IMR-90 (cell line): ENCODE data around the gene BIRC5. TPM values are rescaled to one million over a fixed set of nuclear protein-coding genes. Genes with fewer than 3 reads are reported as not detected.

ENCODE experiments used
- ATAC-seq: fragments of 200-7000 bp; cut with Tn5 transposase; 2 replicates; pipeline ENCODE4 v1.9.1; 2020; ENCODE audit warnings: low read depth, mild to moderate bottlenecking, moderate library complexity
- BruUV-seq: library from RNA; stranded (reverse); fragments of 400-500 nt; replicated peaks from 2 replicates; lab custom pipeline; 2021; lab: Mats Ljungman, UMichigan
- CTCF ChIA-PET: fragments of 300-600 bp; formaldehyde crosslinking; extraction: SDS; loops from one replicate; lab custom pipeline; 2021; ENCODE audit warnings: antibody characterized with exemption; lab: Yijun Ruan, JAX
- POLR2A ChIA-PET: fragments of 300-600 bp; sonication (Branson Sonifier 250); formaldehyde crosslinking; loops from one replicate; lab custom pipeline; 2022; ENCODE audit warnings: antibody characterized with exemption; ENCODE audit not compliant: unreplicated experiment; lab: Charles Lee
- DNase-seq: peaks from one replicate; pipeline ENCODE4 v3.0.0; 2013
- H2AFZ ChIP-seq: replicated peaks from 2 replicates; pipeline ENCODE3; 2013; ENCODE audit warnings: low read length, mild to moderate bottlenecking; ENCODE audit not compliant: poor library complexity
- H2AK5ac ChIP-seq: 2 replicates; pipeline ENCODE4 v1.6.1; 2013; ENCODE audit warnings: low read depth, low read length, inconsistent platforms
- H2AK9ac ChIP-seq: replicated peaks from 2 replicates; pipeline ENCODE3; 2013; ENCODE audit warnings: mild to moderate bottlenecking, low read depth, low read length, moderate library complexity; ENCODE audit not compliant: poor library complexity
- H2BK120ac ChIP-seq: 2 replicates; pipeline ENCODE4 v1.6.1; 2013; ENCODE audit warnings: low read depth, low read length, inconsistent platforms
- H2BK15ac ChIP-seq: 3 replicates; pipeline ENCODE4 v1.6.1; 2013; ENCODE audit warnings: low read depth, low read length, inconsistent platforms
- H2BK20ac ChIP-seq: 2 replicates; pipeline ENCODE4 v1.6.1; 2013; ENCODE audit warnings: low read depth, mild to moderate bottlenecking, inconsistent platforms, low read length, moderate library complexity
- H2BK5ac ChIP-seq: 2 replicates; pipeline ENCODE4 v1.6.1; 2013; ENCODE audit warnings: mild to moderate bottlenecking, low read depth, low read length, inconsistent platforms; ENCODE audit not compliant: poor library complexity, severe bottlenecking
- H3K14ac ChIP-seq: replicated peaks from 2 replicates; pipeline ENCODE4 v1.6.1; 2013; ENCODE audit warnings: low read depth, low read length, inconsistent platforms
- H3K18ac ChIP-seq: 2 replicates; pipeline ENCODE4 v1.6.1; 2013; ENCODE audit warnings: low read depth, low read length, control low read depth
- H3K23ac ChIP-seq: 2 replicates; pipeline ENCODE4 v1.6.1; 2013; ENCODE audit warnings: low read depth, low read length, inconsistent platforms
- H3K27ac ChIP-seq: 2 replicates; pipeline ENCODE4 v1.5.1; 2013; ENCODE audit warnings: mild to moderate bottlenecking, control low read depth, low read length; ENCODE audit not compliant: insufficient read depth
- H3K27me3 ChIP-seq: 2 replicates; pipeline ENCODE4 v1.6.1; 2013; ENCODE audit warnings: low read length; ENCODE audit not compliant: control insufficient read depth, insufficient read depth
- H3K36me3 ChIP-seq: 2 replicates; pipeline ENCODE4 v1.6.1; 2013; ENCODE audit warnings: low read length, mixed read lengths; ENCODE audit not compliant: control insufficient read depth, insufficient read depth
- H3K4ac ChIP-seq: 2 replicates; pipeline ENCODE4 v1.6.1; 2013; ENCODE audit warnings: low read depth, low read length, inconsistent platforms
- H3K4me1 ChIP-seq: 2 replicates; pipeline ENCODE4 v1.6.1; 2013; ENCODE audit warnings: low read length, mixed read lengths; ENCODE audit not compliant: control insufficient read depth, insufficient read depth
- H3K4me2 ChIP-seq: 2 replicates; pipeline ENCODE4 v1.6.1; 2013; ENCODE audit warnings: low read depth, mild to moderate bottlenecking, control low read depth, low read length, moderate library complexity
- H3K4me3 ChIP-seq: 2 replicates; pipeline ENCODE4 v1.5.1; 2013; ENCODE audit warnings: low read depth, mild to moderate bottlenecking, control low read depth, low read length, moderate library complexity; ENCODE audit not compliant: insufficient read depth
- H3K56ac ChIP-seq: 2 replicates; pipeline ENCODE4 v1.6.1; 2013; ENCODE audit warnings: low read length, inconsistent platforms; ENCODE audit not compliant: insufficient read depth; ENCODE audit errors: extremely low read depth
- H3K79me1 ChIP-seq, 2 experiments: 2 replicates each; pipeline ENCODE4 v1.6.1; 2013; ENCODE audit warnings: low read length in 2 of 2, inconsistent platforms in 1 of 2, low read depth in 1 of 2
- H3K9ac ChIP-seq: 2 replicates; pipeline ENCODE4 v1.6.1; 2013; ENCODE audit warnings: low read depth, low read length, control low read depth
- H3K9me1 ChIP-seq: 2 replicates; pipeline ENCODE4 v1.6.1; 2013; ENCODE audit warnings: low read length, inconsistent platforms; ENCODE audit not compliant: insufficient read depth
- H3K9me3 ChIP-seq: 2 replicates; pipeline ENCODE4 v1.6.1; 2013; ENCODE audit warnings: low read length; ENCODE audit not compliant: control insufficient read depth, insufficient read depth
- H4K20me1 ChIP-seq: 2 replicates; pipeline ENCODE4 v1.6.1; 2013; ENCODE audit warnings: low read length, inconsistent platforms; ENCODE audit not compliant: insufficient read depth
- H4K5ac ChIP-seq: 2 replicates; pipeline ENCODE4 v1.6.1; 2013; ENCODE audit warnings: mild to moderate bottlenecking, low read depth, low read length, control low read depth
- H4K8ac ChIP-seq, 2 experiments: 2 replicates each; pipeline ENCODE4 v1.6.1; 2013; ENCODE audit warnings: low read depth in 2 of 2, low read length in 2 of 2, control low read depth in 1 of 2, inconsistent platforms in 1 of 2
- H4K91ac ChIP-seq: 2 replicates; pipeline ENCODE4 v1.6.1; 2013; ENCODE audit warnings: low read depth, low read length, inconsistent platforms; ENCODE audit not compliant: insufficient read depth
- BHLHE40 ChIP-seq: fragments of 150-350 bp; IDR thresholded peaks from 2 replicates; pipeline ENCODE4 v1.6.1; 2016; ENCODE audit warnings: mild to moderate bottlenecking, low read depth, low read length
- CEBPB ChIP-seq: IDR thresholded peaks from 2 replicates; pipeline ENCODE4 v1.6.1; 2012; ENCODE audit warnings: low read depth, low read length, improper control_type of control experiment
- CHD1 ChIP-seq: IDR thresholded peaks from 2 replicates; pipeline ENCODE4 v1.6.1; 2012; ENCODE audit warnings: low read depth, low read length, improper control_type of control experiment
- FOS ChIP-seq: fragments of 150-350 bp; IDR thresholded peaks from 2 replicates; pipeline ENCODE4 v1.6.1; 2016; ENCODE audit warnings: low read depth, low read length
- MAFK ChIP-seq: IDR thresholded peaks from 2 replicates; pipeline ENCODE4 v1.6.1; 2012; ENCODE audit warnings: low read depth, low read length, improper control_type of control experiment
- MXI1 ChIP-seq: IDR thresholded peaks from 2 replicates; pipeline ENCODE4 v1.6.1; 2012; ENCODE audit warnings: low read depth, mild to moderate bottlenecking, low read length, moderate library complexity, borderline replicate concordance
- NFE2L2 ChIP-seq: fragments of 150-350 bp; IDR thresholded peaks from 2 replicates; pipeline ENCODE4 v1.6.1; 2016; ENCODE audit warnings: low read depth, mild to moderate bottlenecking, low read length
- POLR2A ChIP-seq: IDR thresholded peaks from 2 replicates; pipeline ENCODE4 v1.6.1; 2012; ENCODE audit warnings: mild to moderate bottlenecking, low read depth, low read length
- RAD21 ChIP-seq: IDR thresholded peaks from 2 replicates; pipeline ENCODE4 v1.6.1; 2012; ENCODE audit warnings: low read length, improper control_type of control experiment
- RCOR1 ChIP-seq: IDR thresholded peaks from 2 replicates; pipeline ENCODE4 v1.6.1; 2012; ENCODE audit warnings: mild to moderate bottlenecking, low read length, improper control_type of control experiment; ENCODE audit not compliant: insufficient replicate concordance
- RFX5 ChIP-seq: IDR thresholded peaks from 2 replicates; pipeline ENCODE4 v1.8.0; 2012; ENCODE audit warnings: low read depth, mild to moderate bottlenecking, low read length, moderate library complexity
- SMC3 ChIP-seq: fragments of 150-350 bp; IDR thresholded peaks from 2 replicates; pipeline ENCODE4 v1.6.1; 2016; ENCODE audit warnings: low read depth, mild to moderate bottlenecking, antibody characterized with exemption, low read length, moderate library complexity
- WGBS, 2 experiments: methylation state at CpG; one replicate each; pipeline versions ENCODE4 v1.1.5 to v1.1.7; 2013; ENCODE audit warnings: missing lambda C conversion rate in 2 of 2; ENCODE audit not compliant: insufficient read length in 1 of 2; ENCODE audit errors: extremely low coverage in 2 of 2; 5-methylcytosine and 5-hydroxymethylcytosine counted together
- dilution Hi-C: fragments of 300-500 bp; cut with HindIII; formaldehyde crosslinking; loops from one replicate; pipeline ENCODE4 v1.14.3; 2018; ENCODE audit warnings: low sequenced_read_pairs; ENCODE audit not compliant: unreplicated experiment
- in situ Hi-C: fragments of 300-500 bp; cut with MboI; formaldehyde crosslinking; loops from 3 replicates; pipeline ENCODE4 v1.14.3; 2019; ENCODE audit warnings: low sequenced_read_pairs, inconsistent platforms, mixed read lengths
- intact Hi-C: fragments of 100-400 bp; cut with micrococcal nuclease; formaldehyde crosslinking; loops from 2 replicates; pipeline ENCODE4 v1.10.0; 2022
- polyA plus RNA-seq, 3 experiments: library from polyadenylated mRNA; depleted of rRNA; stranded (reverse); fragments of >200 nt; gene quantifications; 2 replicates each; pipeline ENCODE4 v1.2.3, GENCODE V29; 2012; ENCODE audit warnings: low replicate concordance in 1 of 3
- total RNA-seq: library from RNA; depleted of rRNA; stranded (reverse); fragments of >200 nt; gene quantifications from 2 replicates; pipeline ENCODE4 v1.2.3, GENCODE V29; 2012
- TF ChIP-seq, protein P1 (sequence below): fragments of 150-350 bp; IDR thresholded peaks from 2 replicates; pipeline ENCODE4 v1.6.1; 2016; ENCODE audit warnings: low read depth, mild to moderate bottlenecking, low read length, moderate library complexity, borderline replicate concordance

Gene BIRC5
- total and polyA plus RNA-seq, 2 of the 4 experiments (the other 2 are of a cell fraction): 16.6 to 52.7 TPM

DNA sequence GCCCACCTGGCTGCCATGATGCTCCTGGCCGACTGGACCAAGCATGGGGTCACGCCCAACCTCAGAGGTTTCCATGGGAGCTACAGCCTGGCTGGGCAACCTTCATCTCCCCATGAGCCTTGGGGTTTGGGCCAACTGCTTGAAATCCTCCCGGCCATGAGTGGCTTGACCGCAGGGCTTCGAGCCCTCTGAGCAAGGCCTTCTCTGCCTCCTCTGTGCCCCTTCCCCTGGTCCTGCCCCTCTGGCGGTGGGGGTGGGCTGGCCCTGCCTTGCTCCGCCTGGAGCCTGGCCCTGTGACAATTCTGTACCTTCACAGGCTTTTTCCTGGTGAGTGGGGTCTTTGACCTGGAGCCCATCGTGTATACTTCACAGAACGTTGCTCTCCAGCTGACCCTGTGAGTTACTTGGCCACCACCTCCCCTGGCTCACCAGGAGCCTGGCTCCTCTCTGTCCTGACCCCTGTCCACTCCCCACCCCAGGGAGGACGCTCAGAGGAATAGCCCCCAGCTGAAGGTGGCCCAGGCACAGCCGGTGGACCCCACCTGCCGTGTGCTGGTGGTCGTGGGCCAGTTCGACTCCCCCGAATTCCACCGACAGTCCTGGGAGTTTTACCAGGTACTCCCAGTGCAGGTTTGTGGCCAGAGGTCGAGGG, 8.8 kb upstream of the BIRC5 start:
- intact Hi-C loops: no loop called here
- Histone ChIP-seq H3K27ac (no peak overlapping the region), H2BK20ac (no peak overlapping the region), H3K4ac (no peak overlapping the region), H3K36me3 (peaks cover 4% of the 10 kb centered on the region; the same call in 1 of the 2 replicates), H3K27me3 (no peaks in the 10 kb centered on the region), H2BK15ac (no peak overlapping the region), H3K4me3 (no peak overlapping the region), H3K18ac (no peak overlapping the region), H4K20me1 (no peaks in the 10 kb centered on the region), H3K56ac (no peak overlapping the region; the same call in 1 of the 2 replicates), H3K4me1 (no peaks in the 10 kb centered on the region), H2AK9ac (no peak overlapping the region), H2BK5ac (no peak overlapping the region), H3K79me1 (no peaks in the 10 kb centered on the region; a peak in 1 of 4 replicates), H4K91ac (no peak overlapping the region), H3K4me2 (no peak overlapping the region), H3K9me3 (no peaks in the 10 kb centered on the region), H3K9me1 (no peaks in the 10 kb centered on the region), H2AK5ac (no peak overlapping the region), H3K14ac (no peak overlapping the region), H3K23ac (no peak overlapping the region), H4K8ac (no peak overlapping the region), H4K5ac (no peak overlapping the region), H2BK120ac (no peak overlapping the region), H2AFZ (no peak overlapping the region), H3K9ac (no peak overlapping the region)
- DNase-seq: no peak
- dilution Hi-C loops: no loop called here
- TF ChIP-seq RAD21 (no peak), NFE2L2 (no peak), RCOR1 (no peak), POLR2A (no peak), SMC3 (no peak), MXI1 (no peak), FOS (no peak), CEBPB (no peak), BHLHE40 (no peak), CHD1 (no peak), MAFK (no peak), RFX5 (no peak)
- TF ChIP-seq, protein P1, sequence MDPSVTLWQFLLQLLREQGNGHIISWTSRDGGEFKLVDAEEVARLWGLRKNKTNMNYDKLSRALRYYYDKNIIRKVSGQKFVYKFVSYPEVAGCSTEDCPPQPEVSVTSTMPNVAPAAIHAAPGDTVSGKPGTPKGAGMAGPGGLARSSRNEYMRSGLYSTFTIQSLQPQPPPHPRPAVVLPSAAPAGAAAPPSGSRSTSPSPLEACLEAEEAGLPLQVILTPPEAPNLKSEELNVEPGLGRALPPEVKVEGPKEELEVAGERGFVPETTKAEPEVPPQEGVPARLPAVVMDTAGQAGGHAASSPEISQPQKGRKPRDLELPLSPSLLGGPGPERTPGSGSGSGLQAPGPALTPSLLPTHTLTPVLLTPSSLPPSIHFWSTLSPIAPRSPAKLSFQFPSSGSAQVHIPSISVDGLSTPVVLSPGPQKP: no peak
- WGBS, 2 experiments: 91% methylated on average over 10 of the region's 17 CpGs; no CpG with 5 or more reads in 1 of the 2 experiments
- in situ Hi-C loops: no loop called here
- CTCF ChIA-PET: no interaction called here
- no peak for ATAC-seq
- POLR2A ChIA-PET: no interaction called here
- no TSS peak for BruUV-seq
